TTC549 (cell line): ENCODE measurements around the gene FNTB.

ENCODE experiments used
- FAIRE-seq: peaks from 2 replicates; lab custom pipeline; 2012; peaks lifted over from hg19 to GRCh38; lab: Jason Lieb, UNC

FNTB gene

GRCh38 chr14:64953661-64954060 is 33.0 kb upstream of the FNTB start:
- FAIRE-seq = no peak

DNA sequence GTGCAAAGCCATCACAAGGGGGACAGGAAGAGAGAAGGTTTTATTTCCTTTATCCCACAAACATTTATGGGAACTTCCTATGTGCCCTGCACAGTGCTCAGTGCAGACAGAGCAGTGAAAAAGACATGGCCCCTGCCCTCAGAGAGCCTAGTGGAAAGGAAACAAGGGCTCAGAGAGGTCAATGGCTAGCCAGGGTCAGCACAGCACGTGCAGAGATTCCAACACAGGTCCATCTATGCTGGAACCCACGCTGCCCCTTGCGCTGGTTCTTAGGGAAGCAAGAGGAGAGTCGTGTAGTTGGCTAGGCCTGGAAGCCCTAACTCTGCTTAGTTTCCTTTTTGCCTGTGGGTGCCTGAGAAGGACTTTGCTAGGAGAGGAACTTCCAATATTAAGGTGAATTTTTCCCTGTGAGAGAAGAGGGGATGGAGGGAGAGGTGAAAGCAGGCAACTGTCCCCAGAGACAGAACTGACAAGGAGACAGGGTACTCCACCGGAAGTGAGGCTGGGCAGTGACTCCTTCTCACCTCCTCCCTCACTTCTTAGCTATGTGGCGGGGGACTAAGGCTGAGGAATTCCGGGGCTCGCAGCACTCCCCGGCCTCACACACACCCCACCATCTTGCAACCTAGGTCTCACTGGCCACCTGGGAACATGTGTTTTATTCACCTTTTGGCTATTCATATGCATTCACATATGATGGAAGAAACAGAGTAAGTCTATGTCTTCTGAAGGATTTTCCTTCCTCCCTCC is 32.0 kb upstream of the FNTB start:
- FAIRE-seq = no peak

DNA sequence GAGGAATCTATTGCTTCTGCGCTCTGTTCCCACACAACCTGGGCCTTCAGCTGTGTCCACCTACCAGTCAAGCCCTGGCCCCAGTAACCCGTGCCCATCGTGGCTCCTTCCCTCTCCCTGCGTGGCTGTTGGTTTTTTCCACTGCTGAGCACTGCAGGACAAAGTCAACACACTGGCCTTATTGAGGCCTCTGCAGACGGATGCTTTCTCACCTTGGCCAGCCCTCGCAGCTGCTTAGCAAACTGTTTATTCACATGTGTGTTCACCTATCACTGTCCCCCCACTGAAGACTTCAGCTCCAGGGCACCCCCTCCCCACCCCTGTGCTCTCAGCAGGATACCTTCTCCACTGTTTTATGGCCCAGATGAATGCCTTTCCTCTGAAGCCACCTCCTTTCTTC is 31.4 kb upstream of the FNTB start:
- FAIRE-seq = no peak

DNA sequence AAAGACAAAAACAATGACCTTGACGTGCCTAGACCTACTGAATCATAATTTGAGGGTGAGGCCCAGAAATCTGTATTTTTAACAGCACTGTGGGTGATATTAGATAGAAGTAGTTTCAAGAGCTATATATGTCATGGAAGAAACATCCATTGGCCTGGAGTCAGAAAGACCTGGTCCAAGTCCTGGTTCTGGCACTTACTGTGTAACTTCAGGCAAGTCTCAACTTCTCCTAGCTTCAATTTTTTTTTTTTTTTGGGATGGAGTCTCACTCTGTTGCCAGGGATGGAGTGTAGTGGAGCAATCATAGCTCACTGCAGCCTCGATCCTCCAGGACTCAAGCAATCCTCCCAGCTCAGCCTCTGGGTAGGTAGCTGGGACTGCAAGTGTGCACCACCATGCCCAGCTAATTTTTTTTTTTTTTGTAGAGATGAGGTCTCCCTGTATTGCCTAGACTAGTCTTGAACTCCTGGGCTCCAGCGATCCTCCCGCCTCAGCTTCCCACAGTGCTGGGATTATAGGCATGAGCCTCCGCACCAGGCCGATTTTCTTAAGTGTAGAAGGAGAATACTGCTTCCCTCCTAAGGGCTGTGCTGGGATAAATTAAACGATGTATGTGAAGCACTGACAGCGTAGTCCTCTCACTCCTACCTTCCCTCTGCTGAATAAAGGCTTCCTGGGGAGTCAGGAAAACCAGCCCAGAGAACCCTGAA is 29.8 kb upstream of the FNTB start:
- FAIRE-seq = no peak

GRCh38 chr14:64958201-64958600 is 28.5 kb upstream of the FNTB start:
- no peak for FAIRE-seq

- FAIRE-seq = no peak
These were observed 28.0 kb upstream of the FNTB start for GRCh38 chr14:64958743-64959142.

- FAIRE-seq = no peak
These were observed 25.9 kb upstream of the FNTB start for GRCh38 chr14:64960762-64961276.

- no peak for FAIRE-seq
These were observed 23.1 kb upstream of the FNTB start for GRCh38 chr14:64963611-64964010.

DNA sequence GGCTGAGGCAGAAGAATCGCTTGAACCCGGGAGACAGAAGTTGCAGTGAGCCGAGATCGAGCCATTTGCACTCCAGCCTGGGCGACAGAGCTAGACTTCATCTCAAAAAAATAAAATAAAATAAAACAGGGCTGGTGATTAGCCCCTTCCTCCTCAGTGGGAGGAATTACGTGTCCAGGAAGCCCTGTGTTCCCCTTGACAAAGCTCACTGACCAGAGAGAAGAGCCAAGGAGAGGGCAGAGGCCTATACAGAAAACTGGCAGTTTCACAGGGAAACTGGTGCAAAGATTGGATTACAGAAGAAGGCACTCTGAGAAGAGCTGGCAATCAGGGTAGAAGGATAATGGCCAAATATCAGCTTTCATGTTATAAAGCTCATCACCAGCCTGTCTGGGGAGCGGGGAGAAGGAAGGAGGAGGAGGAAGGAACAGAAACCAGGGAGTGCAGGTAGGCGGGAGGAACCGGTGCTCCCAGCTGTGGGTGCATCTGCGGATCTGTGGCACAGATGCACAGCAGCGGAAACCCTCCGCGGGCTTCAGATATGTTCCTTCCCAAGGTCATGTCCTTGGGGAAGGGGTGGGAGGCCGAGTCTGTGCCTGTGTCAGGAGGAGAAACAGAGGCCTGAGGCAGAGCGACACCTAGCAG is 21.2 kb upstream of the FNTB start:
- FAIRE-seq = no peak

GRCh38 chr14:64966976-64967375 is 19.7 kb upstream of the FNTB start:
- FAIRE-seq = no peak

GRCh38 chr14:64968167-64968566 is 18.5 kb upstream of the FNTB start:
- FAIRE-seq = no peak

GRCh38 chr14:64968651-64969050 is 18.0 kb upstream of the FNTB start:
- FAIRE-seq = no peak

DNA sequence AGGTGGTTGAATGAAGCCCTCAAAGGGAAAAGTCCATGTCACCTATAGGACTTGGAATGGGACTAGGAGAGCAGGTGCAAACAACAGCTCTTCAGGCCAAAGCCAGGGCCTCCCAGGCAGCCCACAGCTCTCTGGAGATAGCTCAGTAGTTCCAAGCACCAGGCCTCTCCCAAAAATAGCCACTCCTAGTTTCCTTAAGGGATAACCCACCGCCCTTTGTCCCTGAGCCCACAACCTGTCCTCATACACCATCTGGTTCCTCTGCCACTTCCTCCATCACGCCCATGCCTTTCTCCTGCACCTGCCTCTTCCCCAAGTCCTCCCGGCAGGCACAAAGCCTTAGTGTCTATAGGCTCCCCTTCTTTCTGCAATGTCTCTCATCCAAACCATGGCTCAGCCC is 16.7 kb upstream of the FNTB start:
- FAIRE-seq = no peak

DNA sequence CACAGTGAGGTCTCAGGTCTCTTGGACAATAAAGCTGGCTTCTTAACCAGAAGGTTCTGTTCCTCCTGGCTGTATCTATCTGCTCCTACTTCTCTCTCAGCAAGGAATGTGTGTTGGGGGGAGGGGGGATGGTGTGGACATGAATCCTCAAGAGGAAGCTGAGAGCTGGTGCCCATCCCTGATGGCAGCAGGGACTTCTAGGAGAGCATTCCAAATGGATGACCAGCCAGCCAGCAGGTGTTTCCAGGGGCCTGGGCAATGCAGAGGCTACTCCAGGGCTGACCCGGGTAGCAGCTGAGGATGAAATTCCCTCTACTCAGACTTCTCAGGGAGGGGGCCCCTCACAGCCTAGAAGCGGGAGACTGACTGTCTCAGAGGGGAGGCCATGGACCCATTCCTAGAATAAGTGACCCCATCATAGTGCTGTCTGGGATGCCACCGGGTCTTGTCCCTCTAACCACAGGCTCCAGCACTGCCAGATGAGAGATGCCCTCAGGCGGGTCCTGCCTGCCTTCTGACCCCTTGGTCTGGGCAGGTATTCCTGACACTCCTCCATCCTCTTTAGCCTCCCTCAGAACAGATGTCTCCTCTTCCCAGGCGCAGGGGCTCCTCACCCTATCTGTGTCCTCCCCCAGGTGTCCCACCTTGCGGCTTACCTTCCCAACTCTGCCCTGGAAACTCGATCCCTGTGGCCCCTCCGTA is 15.8 kb upstream of the FNTB start:
- no peak for FAIRE-seq

DNA sequence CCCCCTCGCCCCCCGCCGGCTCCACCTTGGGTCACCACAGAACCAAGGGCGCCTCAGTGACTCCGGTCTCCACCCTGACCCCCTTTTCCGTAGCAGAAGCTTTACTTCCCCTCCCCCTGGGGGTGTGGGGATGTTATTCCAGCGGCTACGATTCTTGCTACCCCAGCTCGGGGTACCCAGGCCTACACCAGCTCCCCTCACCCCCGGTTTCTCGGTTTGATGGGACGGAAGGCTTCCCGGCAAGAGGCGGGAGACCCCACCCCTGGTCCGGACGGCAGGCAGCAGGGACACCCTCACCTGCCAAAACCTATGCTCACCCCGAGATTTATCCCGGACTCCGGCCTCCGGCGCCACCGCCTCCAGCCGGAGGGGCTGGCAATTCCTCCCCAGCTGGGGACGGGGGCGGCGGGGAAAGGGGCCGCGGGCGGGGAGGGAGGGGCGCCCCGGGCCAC is 15.2 kb upstream of the FNTB start:
- no peak for FAIRE-seq

- no peak for FAIRE-seq
These were observed 14.5 kb upstream of the FNTB start, which contains the start of gene RAB15 for GRCh38 chr14:64971943-64972791. Gene RAB15, minus strand, starts transcription at chr14:64972336. Its CDS starts 260 bp downstream, at chr14:64972076.

- no peak for FAIRE-seq
These were observed 13.7 kb upstream of the FNTB start for GRCh38 chr14:64973026-64973442.

GRCh38 chr14:64973826-64974225 is 12.9 kb upstream of the FNTB start:
- FAIRE-seq = no peak

DNA sequence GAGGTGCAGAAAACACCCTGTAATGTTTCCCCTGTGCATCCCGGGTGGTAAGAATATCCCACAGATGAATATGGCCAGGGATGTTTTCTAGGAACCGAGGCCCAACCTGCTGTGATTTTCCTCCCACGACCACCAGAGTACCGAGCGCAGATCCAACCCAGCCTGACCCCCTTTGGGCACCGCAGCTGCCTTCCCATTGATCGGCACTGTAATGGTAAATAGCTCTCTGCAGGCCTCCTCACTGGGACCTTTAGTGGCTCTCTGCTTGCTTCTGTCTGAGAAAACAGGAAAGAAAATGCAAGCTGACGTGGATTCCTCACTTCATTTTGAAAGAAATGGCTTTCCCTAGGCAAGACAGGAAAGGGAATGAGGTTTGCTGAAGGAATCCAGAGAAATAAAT is 12.1 kb upstream of the FNTB start:
- FAIRE-seq = no peak

DNA sequence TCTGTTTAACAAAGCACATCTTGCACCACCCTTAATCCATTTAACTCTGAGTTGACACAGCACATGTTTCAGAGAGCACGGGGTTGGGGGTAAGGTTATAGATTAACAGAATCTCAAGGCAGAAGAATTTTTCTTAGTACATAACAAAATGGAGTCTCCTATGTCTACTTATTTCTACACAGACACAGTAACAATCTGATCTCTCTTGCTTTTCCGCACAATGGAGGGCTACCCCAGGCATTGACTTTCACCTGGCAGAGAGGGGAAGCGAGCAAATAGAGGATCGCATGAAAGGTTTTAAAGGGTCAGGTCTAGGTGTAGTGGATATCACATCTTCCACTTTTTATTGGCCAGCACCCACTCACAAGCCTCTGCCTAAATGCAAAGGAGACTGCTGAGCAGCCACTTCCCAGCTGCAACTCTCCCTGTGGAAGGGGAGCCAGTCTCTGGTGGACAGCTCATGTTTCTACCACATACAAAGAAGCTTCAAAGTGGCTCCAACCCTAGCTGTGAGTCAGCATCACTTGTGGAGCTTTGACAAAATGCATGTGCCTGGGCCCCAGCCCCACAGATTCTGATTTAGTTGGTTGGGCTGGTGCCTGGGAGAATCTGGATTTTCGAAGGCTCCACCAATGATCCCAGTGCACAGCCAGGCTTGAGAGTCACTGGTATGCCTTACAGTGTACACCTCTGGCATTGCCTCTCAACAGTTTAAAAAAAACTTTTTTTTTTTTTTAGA is 7.2 kb upstream of the FNTB start:
- no peak for FAIRE-seq
